A549 treated with RU486 at 1 μM for 4 hours (cell line): ENCODE measurements around the gene PSMD12. TPM values are rescaled to one million over a fixed set of nuclear protein-coding genes. Genes with fewer than 3 reads are reported as not detected.

Experiments
- total RNA-seq: library from RNA; stranded (reverse); fragments of 200-300 nt; extraction: Qiagen RNA extraction; gene quantifications from 5 replicates; pipeline ENCODE4 v1.2.3, GENCODE V29; 2022; ENCODE audit warnings: low read depth

The PSMD12 gene
- 78.4 to 118 TPM (median 100 TPM) in 5 replicates for total RNA-seq

GRCh38 chr17:67366193-67367157, at the start of gene PSMD12:
Gene PSMD12 (minus strand): TSS chr17:67366577. CDS start chr17:67366519, 58 bp downstream.

DNA sequence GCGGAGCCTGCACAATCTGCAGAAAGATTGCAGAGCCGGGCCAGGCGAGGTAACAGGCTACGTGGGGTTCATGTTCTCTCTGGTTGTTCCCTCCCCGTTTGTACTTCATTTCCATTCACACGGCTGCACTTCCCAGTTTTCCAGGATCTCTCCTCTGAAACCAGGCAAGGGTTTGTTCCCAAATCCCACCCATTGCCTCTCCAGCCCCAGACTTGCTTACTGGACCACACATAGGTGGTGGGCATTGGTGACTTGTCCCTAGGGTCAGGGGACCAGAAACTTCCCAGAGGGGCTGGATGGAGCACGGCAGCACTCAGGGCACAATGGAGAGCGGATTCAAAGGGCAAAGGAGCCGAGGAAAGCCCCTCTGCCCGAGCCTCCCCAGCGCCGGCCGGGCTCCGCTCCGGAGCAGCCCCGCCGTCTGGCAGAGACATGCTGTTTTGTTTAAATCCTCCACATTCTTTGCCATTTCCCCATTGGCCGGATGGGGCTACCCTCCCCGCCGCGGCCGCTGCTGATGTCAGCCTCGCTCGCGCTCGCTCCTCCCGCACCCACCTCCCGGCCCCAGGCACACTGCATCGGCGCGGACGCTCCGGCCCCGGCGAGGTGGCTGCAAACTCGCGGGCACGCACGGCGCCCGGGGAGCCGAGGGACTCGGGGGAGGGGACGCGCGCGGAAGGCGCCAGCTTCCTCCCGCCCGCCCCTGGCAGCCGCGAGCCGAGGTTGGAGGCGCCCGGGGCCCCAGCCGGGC, 10.5 kb upstream of the PSMD12 start, which contains the start of gene PITPNC1:
Gene PITPNC1, plus strand, starts transcription at position 545 of the 751 bp plus-strand sequence.

Other genes with a start within 250 kb of the PSMD12 start
- 5.1 to 9.8 TPM (median 9.3 TPM) in 5 replicates for gene HELZ, start 121.4 kb downstream of the PSMD12 start, total RNA-seq
- 13.6 to 17.7 TPM (median 15.4 TPM) in 5 replicates for gene PITPNC1, start 10.7 kb upstream of the PSMD12 start, total RNA-seq